OCI-LY7 (cell line): ENCODE measurements around the gene ASXL1. TPM values are rescaled to one million over a fixed set of nuclear protein-coding genes. Genes with fewer than 3 reads are reported as not detected.

ENCODE experiments used
- BruUV-seq: library from RNA; stranded (reverse); fragments of 400-500 nt; replicated peaks from 2 replicates; lab custom pipeline; 2021; lab: Mats Ljungman, UMichigan
- CTCF ChIA-PET: fragments of 300-600 bp; sonication (Branson Sonifier 250); formaldehyde crosslinking; loops from one replicate; lab custom pipeline; 2022; ENCODE audit warnings: antibody characterized with exemption; ENCODE audit not compliant: unreplicated experiment; lab: Charles Lee
- POLR2A ChIA-PET: fragments of 300-600 bp; sonication (Branson Sonifier 250); formaldehyde crosslinking; loops from one replicate; lab custom pipeline; 2022; ENCODE audit warnings: antibody characterized with exemption; lab: Charles Lee
- DNase-seq: peaks from one replicate; pipeline ENCODE4 v3.0.0-alpha.2; 2015; ENCODE audit warnings: low spot score
- H2AFZ ChIP-seq: fragments of 200-600 bp; sonication (generic), shearing (Covaris generic); 2 replicates; pipeline ENCODE4 v1.6.1; 2014; ENCODE audit warnings: mild to moderate bottlenecking, antibody characterized with exemption, low read length, moderate library complexity
- H3K27ac ChIP-seq: fragments of 200-600 bp; sonication (generic); 2 replicates; pipeline ENCODE4 v1.5.1; 2014; ENCODE audit warnings: mixed run types, low read depth, mild to moderate bottlenecking, moderate library complexity, low read length, inconsistent platforms; ENCODE audit not compliant: poor library complexity, severe bottlenecking
- H3K36me3 ChIP-seq: fragments of 200-600 bp; sonication (generic); 2 replicates; pipeline ENCODE4 v1.6.1; 2014; ENCODE audit warnings: mild to moderate bottlenecking, antibody characterized with exemption, low read length, moderate library complexity, mixed read lengths; ENCODE audit not compliant: insufficient read depth
- H3K4me1 ChIP-seq: fragments of 200-600 bp; sonication (generic); 2 replicates; pipeline ENCODE4 v1.5.1; 2014; ENCODE audit warnings: mild to moderate bottlenecking, low read length; ENCODE audit not compliant: insufficient read depth, poor library complexity, severe bottlenecking
- H3K4me2 ChIP-seq: fragments of 200-600 bp; sonication (generic); 2 replicates; pipeline ENCODE4 v1.6.1; 2014; ENCODE audit warnings: mild to moderate bottlenecking, low read length
- H3K4me3 ChIP-seq: fragments of 200-600 bp; sonication (generic); 2 replicates; pipeline ENCODE4 v1.5.1; 2014; ENCODE audit warnings: mild to moderate bottlenecking, low read depth, low read length; ENCODE audit not compliant: poor library complexity, severe bottlenecking
- H3K79me2 ChIP-seq: fragments of 200-600 bp; sonication (generic); 2 replicates; pipeline ENCODE4 v1.6.1; 2016; ENCODE audit warnings: low read depth, mild to moderate bottlenecking, low read length, moderate library complexity, mixed read lengths; ENCODE audit not compliant: insufficient read depth
- H3K9me2 ChIP-seq: fragments of 200-600 bp; sonication (generic); 2 replicates; pipeline ENCODE4 v1.6.1; 2016; ENCODE audit warnings: mild to moderate bottlenecking, low read length, mixed read lengths; ENCODE audit not compliant: insufficient read depth
- H3K9me3 ChIP-seq: fragments of 200-600 bp; sonication (generic); 2 replicates; pipeline ENCODE4 v1.6.1; 2014; ENCODE audit warnings: mild to moderate bottlenecking, mixed run types, low read length, mixed read lengths
- H4K20me1 ChIP-seq: fragments of 200-600 bp; sonication (generic); 2 replicates; pipeline ENCODE4 v1.6.1; 2014; ENCODE audit warnings: mild to moderate bottlenecking, antibody characterized with exemption, low read length, moderate library complexity, mixed read lengths; ENCODE audit not compliant: insufficient read depth
- CTCF ChIP-seq: fragments of 200-600 bp; sonication (generic); conservative IDR thresholded peaks from 2 replicates; pipeline ENCODE4 v1.5.1; 2014; ENCODE audit warnings: mild to moderate bottlenecking, antibody characterized with exemption, low read length, moderate library complexity, mixed read lengths
- EZH2phosphoT487 ChIP-seq: fragments of 200-600 bp; sonication (generic); IDR thresholded peaks from 2 replicates; pipeline ENCODE4 v1.6.1; 2018; ENCODE audit warnings: low read depth, borderline replicate concordance, mild to moderate bottlenecking, mixed run types, antibody characterized with exemption, low read length, moderate library complexity, mixed read lengths
- intact Hi-C: fragments of 100-400 bp; cut with micrococcal nuclease; formaldehyde crosslinking; loops from one replicate; pipeline ENCODE4 v1.10.0; 2022; ENCODE audit not compliant: unreplicated experiment
- total RNA-seq, 2 experiments: library from RNA; depleted of rRNA in 1 of 2; stranded (reverse); fragments of >200 nt in 1 of 2; shearing (Covaris generic) in 1 of 2; gene quantifications; 2 replicates each; pipeline ENCODE4 v1.2.3, GENCODE V29; 2014 to 2022

ASXL1 gene
- total RNA-seq, 2 experiments from 2014 or later, result 84.7 to 122 TPM

GRCh38 chr20:32316667-32317066, 41.5 kb upstream of the ASXL1 start:
- no peak overlapping the region for H3K27ac ChIP-seq
- no TSS peak for BruUV-seq
- H3K36me3 ChIP-seq, result peaks cover 85% of the 10 kb centered on the region
- intact Hi-C loops, result no loop called here
- no peak overlapping the region for H3K4me3 ChIP-seq
- H4K20me1 ChIP-seq, result no peaks in the 10 kb centered on the region
- TF ChIP-seq EZH2phosphoT487, result no peak
- no peak for TF ChIP-seq CTCF
- POLR2A ChIA-PET, result interaction anchor here (0.5 to 0.7 kb wide), 2 partner anchors 14 to 355 kb away, joined by 4 read pairs; no protein-coding TSS in a partner anchor
- no peaks in the 10 kb centered on the region for H3K4me1 ChIP-seq
- H3K9me3 ChIP-seq, result no peaks in the 10 kb centered on the region
- no peak overlapping the region for H3K4me2 ChIP-seq
- H3K9me2 ChIP-seq, result no peaks in the 10 kb centered on the region
- H2AFZ ChIP-seq, result no peak overlapping the region
- CTCF ChIA-PET, result interaction anchor here (1.4 kb wide), 1 partner anchor 8 kb away, joined by 3 read pairs; no protein-coding TSS in a partner anchor
- DNase-seq, result no peak
- peaks cover 10% of the 10 kb centered on the region; the same call in 1 of the 2 replicates for H3K79me2 ChIP-seq

DNA sequence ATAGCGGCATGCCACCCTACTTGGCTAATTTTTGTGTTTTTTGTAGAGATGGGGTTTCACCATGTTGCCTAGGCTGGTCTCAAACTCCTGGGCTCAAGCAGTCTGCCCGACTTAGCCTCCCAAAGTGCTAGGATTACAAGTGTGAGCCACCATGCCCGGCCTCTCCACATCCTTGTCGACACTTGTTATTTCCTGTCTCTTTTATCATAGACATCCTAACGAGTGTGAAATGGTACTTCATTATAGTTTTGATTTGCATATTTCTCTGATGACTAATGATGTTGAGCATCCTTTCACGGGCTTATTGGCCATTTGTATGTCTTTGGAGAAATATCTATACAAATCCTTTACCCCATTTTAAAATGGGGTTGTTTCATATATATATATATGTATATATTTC, 39.0 kb upstream of the ASXL1 start:
- H3K4me1 ChIP-seq, result no peaks in the 10 kb centered on the region
- BruUV-seq, result no TSS peak
- H3K9me3 ChIP-seq, result no peaks in the 10 kb centered on the region
- CTCF ChIA-PET, result no interaction called here
- POLR2A ChIA-PET, result no interaction called here
- H4K20me1 ChIP-seq, result no peaks in the 10 kb centered on the region
- TF ChIP-seq EZH2phosphoT487 (no peak), CTCF (no peak)
- peaks cover 67% of the 10 kb centered on the region for H3K36me3 ChIP-seq
- H3K9me2 ChIP-seq, result no peaks in the 10 kb centered on the region
- H3K27ac ChIP-seq, result no peak overlapping the region
- H2AFZ ChIP-seq, result no peak overlapping the region
- DNase-seq, result no peak
- no peak overlapping the region for H3K4me2 ChIP-seq
- intact Hi-C loops, result no loop called here
- H3K79me2 ChIP-seq, result no peaks in the 10 kb centered on the region
- H3K4me3 ChIP-seq, result no peak overlapping the region

GRCh38 chr20:32320305-32320704, 37.8 kb upstream of the ASXL1 start:
- Histone ChIP-seq H3K36me3 (peaks cover 61% of the 10 kb centered on the region), H3K4me1 (no peaks in the 10 kb centered on the region), H3K9me3 (no peaks in the 10 kb centered on the region), H3K4me3 (no peak overlapping the region), H3K27ac (no peak overlapping the region), H3K79me2 (no peaks in the 10 kb centered on the region), H4K20me1 (no peaks in the 10 kb centered on the region), H2AFZ (no peak overlapping the region), H3K4me2 (no peak overlapping the region), H3K9me2 (no peaks in the 10 kb centered on the region)
- no TSS peak for BruUV-seq
- DNase-seq, result no peak
- TF ChIP-seq CTCF (no peak), EZH2phosphoT487 (no peak)
- CTCF ChIA-PET, result interaction anchor here (0.6 kb wide), 1 partner anchor 43 kb away, joined by 3 read pairs; no protein-coding TSS in a partner anchor
- POLR2A ChIA-PET, result interaction anchor here (0.6 kb wide), 1 partner anchor 110 kb away, joined by 3 read pairs; no protein-coding TSS in a partner anchor
- intact Hi-C loops, result no loop called here
